Coronary artery (tissue), 2 donors: ENCODE measurements around the gene ETV6.

Source experiments
- DNase-seq: peaks from one replicate; pipeline ENCODE4 v3.0.0-alpha.2; 2017; ENCODE audit warnings: low spot score
- H3K27ac ChIP-seq, 2 donors: fragments of 200-600 bp; sonication (generic); one replicate each; pipeline ENCODE4 v1.5.1; 2016 to 2019
- H3K4me3 ChIP-seq: fragments of 200-600 bp; sonication (generic); 2 replicates; pipeline ENCODE4 v1.5.1; 2016; ENCODE audit warnings: mild to moderate bottlenecking, moderate library complexity
- TF ChIP-seq, protein P1 (sequence below): fragments of 200-600 bp; sonication (generic); IDR thresholded peaks from one replicate; pipeline ENCODE4 v1.5.1; 2019; ENCODE audit warnings: antibody characterized with exemption

Gene ETV6

DNA sequence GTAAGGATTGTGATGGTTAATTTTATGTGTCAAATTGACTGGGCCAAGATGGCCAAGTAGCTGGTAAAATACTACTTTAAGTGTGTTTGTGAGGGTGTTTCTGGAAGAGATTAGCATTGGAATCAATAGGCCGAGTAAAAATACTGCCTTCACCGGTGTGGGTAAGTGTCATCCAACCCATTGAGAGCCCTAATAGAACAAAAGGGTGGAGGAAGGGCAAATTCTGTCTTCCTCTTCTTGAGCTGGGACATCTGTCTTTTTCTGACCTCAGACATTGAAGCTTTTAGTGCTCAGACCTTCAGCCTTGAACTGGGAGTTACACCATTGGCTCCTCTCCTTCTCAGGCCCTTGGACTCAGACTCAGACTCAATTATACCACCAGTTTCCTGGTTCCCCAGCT lies 8.0 kb upstream of the ETV6 start:
- Histone ChIP-seq H3K27ac (no peak overlapping the region), H3K4me3 (no peak overlapping the region)
- DNase-seq, result no peak
- TF ChIP-seq, protein P1, sequence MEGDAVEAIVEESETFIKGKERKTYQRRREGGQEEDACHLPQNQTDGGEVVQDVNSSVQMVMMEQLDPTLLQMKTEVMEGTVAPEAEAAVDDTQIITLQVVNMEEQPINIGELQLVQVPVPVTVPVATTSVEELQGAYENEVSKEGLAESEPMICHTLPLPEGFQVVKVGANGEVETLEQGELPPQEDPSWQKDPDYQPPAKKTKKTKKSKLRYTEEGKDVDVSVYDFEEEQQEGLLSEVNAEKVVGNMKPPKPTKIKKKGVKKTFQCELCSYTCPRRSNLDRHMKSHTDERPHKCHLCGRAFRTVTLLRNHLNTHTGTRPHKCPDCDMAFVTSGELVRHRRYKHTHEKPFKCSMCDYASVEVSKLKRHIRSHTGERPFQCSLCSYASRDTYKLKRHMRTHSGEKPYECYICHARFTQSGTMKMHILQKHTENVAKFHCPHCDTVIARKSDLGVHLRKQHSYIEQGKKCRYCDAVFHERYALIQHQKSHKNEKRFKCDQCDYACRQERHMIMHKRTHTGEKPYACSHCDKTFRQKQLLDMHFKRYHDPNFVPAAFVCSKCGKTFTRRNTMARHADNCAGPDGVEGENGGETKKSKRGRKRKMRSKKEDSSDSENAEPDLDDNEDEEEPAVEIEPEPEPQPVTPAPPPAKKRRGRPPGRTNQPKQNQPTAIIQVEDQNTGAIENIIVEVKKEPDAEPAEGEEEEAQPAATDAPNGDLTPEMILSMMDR, result no peak

DNA sequence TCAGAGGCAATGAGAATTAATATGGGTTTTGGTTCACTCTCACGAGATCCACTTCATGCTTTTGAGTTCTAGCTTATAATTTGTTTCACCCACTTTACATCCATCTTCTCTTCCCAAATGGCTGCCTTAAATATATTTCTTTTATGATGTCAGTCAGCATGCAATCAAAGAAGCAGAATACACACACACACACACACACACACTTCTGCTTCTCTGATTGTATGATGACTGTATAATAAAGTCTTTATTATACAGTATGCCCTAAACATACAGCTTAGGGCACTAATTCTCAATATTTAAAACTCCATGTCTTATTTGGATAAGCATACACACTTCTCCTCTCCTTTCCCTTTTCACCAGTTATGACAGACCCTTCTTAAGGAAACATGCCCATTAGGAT lies 6.7 kb upstream of the ETV6 start:
- TF ChIP-seq, protein P1, result no peak
- H3K27ac ChIP-seq, result no peak overlapping the region

DNA sequence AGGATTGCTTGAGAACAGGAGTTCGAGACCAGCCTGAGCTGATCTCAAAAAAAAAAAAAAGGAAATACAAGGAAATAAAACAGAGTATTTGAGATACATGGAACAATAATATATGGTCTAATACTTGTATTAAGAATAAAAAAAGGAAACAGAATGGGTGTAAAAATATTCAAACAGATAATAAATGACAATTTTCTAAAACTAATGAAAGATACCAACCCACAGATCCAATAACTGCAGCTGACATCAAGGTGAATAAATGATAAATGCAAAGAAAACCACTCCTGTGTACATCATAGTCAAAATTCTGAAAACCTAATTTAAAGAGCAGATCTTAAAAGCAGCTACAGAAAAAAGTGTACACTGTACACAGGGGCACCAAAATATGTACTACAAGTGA lies 4.1 kb upstream of the ETV6 start:
- no peak for DNase-seq
- no peak overlapping the region for H3K27ac ChIP-seq
- TF ChIP-seq, protein P1, result no peak
- H3K4me3 ChIP-seq, result no peak overlapping the region

More for the DNA sequence above, 6.7 kb upstream of the ETV6 start:
- H3K4me3 ChIP-seq, result no peak overlapping the region
- no peak for DNase-seq

- TF ChIP-seq, protein P1, result no peak
- Histone ChIP-seq H3K27ac (peak overlapping the region; percentile 94 to 99), H3K4me3 (peak overlapping the region; percentile 84)
- DNase-seq, result peak; percentile 84
Observed at GRCh38 chr12:11648514-11649412, 711 bp upstream of the ETV6 start.

DNA sequence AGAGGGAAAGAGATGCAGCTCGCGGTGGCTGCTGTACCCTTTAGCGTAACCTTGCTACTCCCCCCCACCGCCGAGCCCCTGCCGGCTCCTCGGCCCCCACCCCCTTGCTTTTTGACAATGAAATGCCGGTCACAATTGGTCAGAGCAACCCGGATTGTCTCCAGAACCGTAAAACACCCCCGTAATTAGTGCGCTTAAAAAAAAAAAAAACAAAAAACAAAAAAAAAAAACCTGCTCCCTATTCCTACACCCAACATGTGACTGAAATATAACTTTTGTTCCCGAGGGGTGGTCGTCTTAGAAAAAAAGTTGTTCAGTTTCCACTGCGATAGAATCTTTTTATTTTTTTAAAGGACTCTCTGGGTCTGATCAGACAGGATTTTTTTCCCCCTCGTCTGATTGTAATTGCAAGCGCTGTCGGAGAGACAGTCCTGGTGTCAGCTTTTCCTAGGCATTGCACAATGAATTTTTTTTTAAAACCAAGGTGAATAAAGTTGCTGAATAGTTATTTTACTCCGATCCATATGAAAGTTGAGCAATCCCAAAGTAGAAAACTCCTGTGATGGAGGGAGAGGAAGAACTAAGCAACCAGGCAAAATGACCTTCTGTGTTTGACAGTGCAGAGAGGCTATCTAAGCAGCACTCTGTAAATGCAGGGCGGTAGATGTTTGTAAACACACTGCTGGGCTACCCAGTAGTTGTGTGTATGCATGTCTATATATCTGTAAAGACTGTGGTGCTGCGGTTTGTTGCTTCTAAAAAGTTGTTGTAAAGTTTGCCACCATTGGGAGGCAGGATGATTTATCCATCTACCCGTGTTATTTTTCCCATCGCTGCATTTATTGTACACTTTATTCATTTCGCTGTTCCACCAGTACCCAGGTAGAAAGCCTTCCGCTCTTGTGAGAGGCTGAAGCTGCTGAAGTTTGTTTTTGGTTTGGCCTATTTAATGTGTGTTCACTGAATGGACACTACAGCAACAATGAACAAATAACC lies 1.1 kb downstream of the ETV6 start:
- H3K27ac ChIP-seq, result peak overlapping the region; percentile 94 to 99
- DNase-seq, result no peak
- TF ChIP-seq, protein P1, result no peak
- H3K4me3 ChIP-seq, result peak overlapping the region; percentile 84

- Histone ChIP-seq H3K4me3 (peak overlapping the region; percentile 84), H3K27ac (peak overlapping the region; percentile 94 to 99)
- no peak for DNase-seq
- TF ChIP-seq, protein P1, result no peak
Observed at GRCh38 chr12:11651381-11651780, 1.9 kb downstream of the ETV6 start.
